Measurements from ENCODE around the gene TXNRD2.

TXNRD2 gene

GRCh38 chr22:19854778-19855503 is 86.7 kb downstream of the TXNRD2 start, which contains the start of the genes GNB1L and RTL10:
GNB1L (minus strand) TSS chr22:19854874; CDS start chr22:19821355, 33,519 bp downstream.
RTL10 (minus strand) TSS chr22:19854874; CDS start chr22:19852261, 2,613 bp downstream.
- DNase-seq, result peak; percentile 96

DNA sequence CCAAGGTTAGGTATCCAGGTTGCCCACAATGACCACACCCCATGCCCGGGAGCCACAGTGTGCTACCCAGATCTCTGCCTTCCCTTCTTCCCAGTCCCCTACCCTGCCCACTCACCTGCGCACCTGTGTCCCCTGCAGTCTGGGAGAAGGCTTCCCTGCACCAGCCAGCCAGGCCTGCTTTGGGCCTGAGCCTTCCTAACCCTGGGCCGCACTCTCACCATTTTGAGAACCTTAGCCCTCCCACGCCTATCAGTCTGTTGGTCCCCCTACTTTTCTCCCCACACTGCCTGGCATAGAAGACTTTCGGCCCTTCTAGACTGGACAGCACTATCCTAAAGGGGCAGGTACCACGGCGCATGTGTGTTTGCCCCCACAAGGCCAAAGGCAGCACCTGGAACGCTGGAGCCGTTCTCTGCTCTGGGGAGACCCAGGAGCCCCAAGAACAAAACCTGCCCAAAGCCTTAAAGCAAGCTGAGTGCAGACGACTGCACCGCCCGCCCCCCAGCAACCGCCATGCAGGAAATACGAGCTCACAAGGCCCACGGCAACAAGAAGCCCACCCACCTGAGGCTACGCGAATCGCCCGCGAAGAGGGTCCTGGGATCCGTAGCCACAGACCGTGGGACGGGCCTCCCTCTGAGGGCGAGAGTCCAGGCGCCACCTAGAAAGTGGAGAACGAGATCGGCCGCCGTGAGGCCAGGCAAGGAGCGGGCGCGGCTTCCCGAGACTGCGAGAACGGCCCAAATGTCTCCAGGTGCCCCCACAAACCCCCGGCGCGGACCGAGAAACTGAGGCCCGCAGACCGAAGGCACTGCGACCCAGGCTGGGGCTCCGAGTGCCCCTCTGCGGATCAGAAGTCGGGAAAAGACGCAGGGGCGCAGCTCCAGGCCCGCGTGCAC is 87.5 kb downstream of the TXNRD2 start:
- no peak for DNase-seq

GRCh38 chr22:19853058-19853878 is 88.3 kb downstream of the TXNRD2 start:
- DNase-seq, result no peak

- no peak for DNase-seq
These were observed 89.3 kb downstream of the TXNRD2 start for GRCh38 chr22:19852177-19852781.

DNA sequence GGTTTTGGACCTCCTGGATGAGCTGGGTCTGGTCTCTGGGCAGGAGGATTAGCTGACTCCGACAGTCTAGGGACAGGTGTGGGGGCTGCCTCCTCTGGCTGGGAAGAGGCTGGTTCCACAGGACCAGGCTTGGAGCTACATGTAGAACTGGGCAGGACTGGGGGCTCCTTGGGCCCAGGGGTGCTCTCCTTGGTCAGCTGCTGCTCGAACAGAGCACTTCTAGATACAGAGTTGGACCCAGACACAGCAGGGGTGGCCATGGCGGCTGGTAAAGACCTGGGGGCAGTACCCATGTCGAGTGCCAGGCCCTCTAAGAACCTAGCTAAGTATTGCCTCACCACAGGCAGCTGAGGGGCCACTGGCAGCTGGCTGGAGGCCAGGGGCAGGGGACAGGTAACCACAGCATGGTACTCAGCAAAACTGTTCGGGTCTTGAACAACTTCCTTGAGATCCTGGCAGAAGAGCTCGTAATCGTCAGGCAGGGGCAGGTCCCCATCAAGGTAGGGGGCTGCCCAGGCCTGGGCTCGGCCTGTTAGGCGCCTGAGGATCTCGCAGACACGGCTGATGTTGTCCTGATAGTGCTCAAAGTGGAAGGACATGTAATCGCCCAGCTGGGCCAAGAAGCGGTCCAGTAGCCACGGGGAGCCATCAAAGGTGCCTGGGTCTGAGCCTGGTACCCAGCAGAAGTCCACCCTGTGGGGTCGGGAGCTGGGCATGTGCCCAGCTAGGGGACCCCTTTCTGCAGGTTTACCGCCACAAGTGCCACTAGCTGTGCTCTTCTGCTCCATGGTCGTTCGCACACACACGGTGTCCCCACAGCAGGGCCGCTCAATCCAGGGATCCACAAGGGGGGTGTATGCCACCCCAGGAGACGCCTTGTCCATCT is 90.1 kb downstream of the TXNRD2 start:
- no peak for DNase-seq

GRCh38 chr22:19850763-19851109 is 90.9 kb downstream of the TXNRD2 start:
- no peak for DNase-seq

GRCh38 chr22:19849835-19850762 is 91.5 kb downstream of the TXNRD2 start:
- no peak for DNase-seq

GRCh38 chr22:19848298-19849224 is 93.1 kb downstream of the TXNRD2 start:
- peak; percentile 52 for DNase-seq

- no peak for DNase-seq
These were observed 94.3 kb downstream of the TXNRD2 start for GRCh38 chr22:19847345-19847632.

DNA sequence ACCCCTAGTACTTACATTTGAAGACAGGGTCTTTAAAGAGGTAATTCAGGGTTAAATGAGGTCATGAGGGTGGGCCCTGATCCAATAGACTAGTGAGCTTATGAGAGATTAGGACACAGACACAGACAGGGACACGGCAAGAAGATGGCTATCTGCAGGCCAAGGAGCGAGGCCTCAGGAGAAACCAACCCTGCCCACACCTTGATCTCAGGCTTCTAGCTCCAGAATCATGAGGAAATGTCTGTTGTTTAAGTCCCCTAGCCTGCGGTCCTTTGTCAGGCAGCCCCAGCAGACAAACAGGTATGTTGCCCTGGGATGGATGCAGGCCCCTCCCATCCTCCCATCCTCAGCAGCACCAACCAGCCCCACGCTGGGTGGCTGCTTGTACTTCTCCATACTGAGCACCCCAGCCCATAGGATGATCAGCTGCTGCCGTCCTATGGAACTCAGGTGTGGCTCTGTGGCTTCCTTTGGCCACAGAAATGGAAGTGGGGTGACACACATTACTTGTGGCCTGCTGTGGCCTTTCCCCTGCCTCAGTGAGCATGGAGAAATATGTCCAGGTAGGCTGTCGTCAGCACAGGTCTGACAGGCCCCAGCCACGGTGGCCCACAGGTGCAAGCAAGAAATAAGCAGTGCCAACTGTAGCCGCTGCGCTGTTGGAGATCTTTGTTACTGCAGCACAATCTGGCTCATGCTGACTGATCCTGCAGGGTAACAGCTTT is 94.8 kb downstream of the TXNRD2 start:
- DNase-seq, result no peak

DNA sequence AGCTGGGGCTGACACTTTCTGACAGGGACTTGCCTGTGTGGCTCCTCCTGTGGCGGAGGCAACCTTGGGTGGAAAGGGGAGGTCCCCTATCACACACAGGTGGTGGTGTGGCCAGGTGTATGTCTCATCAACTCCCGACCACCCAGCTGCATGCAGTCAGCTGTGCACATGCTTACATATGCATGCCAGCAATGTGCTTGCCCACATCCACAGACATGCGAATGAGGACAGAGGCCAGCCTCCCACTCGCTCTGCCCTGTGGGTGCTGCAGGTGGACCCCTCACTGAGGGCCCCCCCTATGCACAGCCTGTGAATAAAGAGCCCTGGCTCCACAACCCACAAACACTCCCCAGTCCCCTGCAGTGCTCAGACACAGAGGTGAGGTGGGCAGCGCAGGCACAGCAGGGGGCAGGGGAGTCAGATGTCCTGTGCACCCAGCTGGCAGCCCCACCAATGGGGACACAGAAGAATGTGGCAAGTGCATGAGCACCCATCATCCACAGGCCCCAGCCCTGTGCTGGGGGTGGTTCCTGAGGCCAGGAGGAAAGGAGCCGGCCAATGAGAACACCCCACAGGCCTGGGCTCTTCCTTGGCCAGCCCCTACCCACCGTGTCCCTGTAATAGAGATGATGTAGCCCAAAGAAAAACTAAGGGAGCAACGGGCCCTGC is 96.4 kb downstream of the TXNRD2 start:
- no peak for DNase-seq

- DNase-seq, result peak; percentile 82
These were observed 97.1 kb downstream of the TXNRD2 start for GRCh38 chr22:19844377-19845053.

- DNase-seq, result no peak
These were observed 97.7 kb downstream of the TXNRD2 start for GRCh38 chr22:19843857-19844376.

DNA sequence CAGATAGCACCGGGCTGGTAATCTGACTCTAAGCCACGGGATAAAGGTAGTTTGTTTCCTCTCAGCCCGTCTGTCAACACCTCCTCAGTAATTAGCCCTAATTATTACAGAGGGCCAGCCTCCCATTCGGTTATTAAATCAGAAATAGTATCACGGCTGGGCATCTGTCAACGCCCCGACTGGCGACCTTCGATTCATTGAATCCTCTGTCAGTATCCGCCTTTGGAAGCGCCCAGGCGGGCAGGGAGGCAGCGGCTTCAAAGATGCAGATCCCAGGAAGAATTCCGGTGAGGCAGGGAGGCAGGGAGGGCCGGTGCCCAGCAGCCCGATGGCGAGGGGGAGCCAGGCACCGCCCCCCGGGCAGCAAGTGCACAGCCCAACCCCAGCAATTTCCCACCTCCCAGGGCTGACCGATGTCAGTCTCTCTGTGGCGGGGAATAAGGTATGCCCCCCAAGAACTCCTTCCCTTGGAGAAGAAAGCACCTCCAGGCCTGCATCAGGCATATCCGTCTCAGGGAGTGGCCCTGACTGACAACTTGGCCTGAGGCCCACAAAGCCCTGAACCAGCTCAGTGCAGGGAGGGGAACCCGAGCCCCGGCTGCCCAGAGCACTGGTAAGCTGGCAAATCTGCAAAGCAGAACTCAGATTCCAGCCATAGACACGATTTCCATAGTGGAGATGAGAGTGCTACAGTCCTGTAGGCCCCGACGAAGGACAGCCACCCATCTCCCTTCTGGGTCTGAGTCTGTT is 98.3 kb downstream of the TXNRD2 start:
- no peak for DNase-seq

- no peak for DNase-seq
These were observed 99.1 kb downstream of the TXNRD2 start for GRCh38 chr22:19842393-19843106.

Data from EL (cell line).